Panc1 (cell line): Measurements from ENCODE around the gene SMARCA2. TPM values are rescaled to one million over a fixed set of nuclear protein-coding genes. Genes with fewer than 3 reads are reported as not detected.

ENCODE experiments used
- ATAC-seq: fragments of 200-7000 bp; cut with Tn5 transposase; 2 replicates; pipeline ENCODE4 v1.9.1; 2020; ENCODE audit warnings: mild to moderate bottlenecking, moderate library complexity
- BruUV-seq: library from RNA; stranded (reverse); fragments of 400-500 nt; replicated peaks from 2 replicates; lab custom pipeline; 2021; lab: Mats Ljungman, UMichigan
- CTCF ChIA-PET: fragments of 300-600 bp; sonication (Branson Sonifier 250); formaldehyde crosslinking; loops from one replicate; lab custom pipeline; 2022; ENCODE audit warnings: antibody characterized with exemption; lab: Charles Lee
- POLR2A ChIA-PET: fragments of 300-600 bp; sonication (Branson Sonifier 250); formaldehyde crosslinking; loops from one replicate; lab custom pipeline; 2022; ENCODE audit warnings: antibody characterized with exemption; lab: Charles Lee
- DNase-seq: peaks from one replicate; pipeline ENCODE4 v3.0.0-alpha.2; 2010; ENCODE audit warnings: low read depth, low spot score
- H3K27ac ChIP-seq: 2 replicates; pipeline ENCODE4 v1.5.1; 2011; ENCODE audit warnings: mild to moderate bottlenecking, low read length, inconsistent platforms
- H3K27me3 ChIP-seq: fragments of 200-500 bp; sonication (Bioruptor generic); 2 replicates; pipeline ENCODE4 v1.6.0; 2014; ENCODE audit warnings: low read length, inconsistent platforms; ENCODE audit not compliant: control insufficient read depth, insufficient read depth
- H3K36me3 ChIP-seq: fragments of 200-500 bp; sonication (Bioruptor generic); 2 replicates; pipeline ENCODE4 v1.5.1; 2014; ENCODE audit warnings: inconsistent platforms, mild to moderate bottlenecking, low read length, moderate library complexity; ENCODE audit not compliant: control insufficient read depth, insufficient read depth
- H3K4me1 ChIP-seq: 2 replicates; pipeline ENCODE4 v1.5.1; 2011; ENCODE audit warnings: inconsistent platforms, mild to moderate bottlenecking, low read length, moderate library complexity; ENCODE audit not compliant: control insufficient read depth, insufficient read depth
- H3K4me3 ChIP-seq, 2 experiments: 2 replicates each; pipeline ENCODE4 v1.5.1; 2011 to 2012; ENCODE audit warnings: low read depth in 2 of 2, low read length in 2 of 2, mild to moderate bottlenecking in 2 of 2, inconsistent platforms in 1 of 2, moderate library complexity in 1 of 2
- H3K9me3 ChIP-seq: fragments of 200-500 bp; sonication (Bioruptor generic); 2 replicates; pipeline ENCODE4 v1.5.1; 2014; ENCODE audit warnings: low read depth, mild to moderate bottlenecking, inconsistent platforms, low read length, moderate library complexity; ENCODE audit not compliant: control insufficient read depth, insufficient read depth
- CTCF ChIP-seq: fragments of 450-650 bp; IDR thresholded peaks from 2 replicates; pipeline ENCODE4 v1.5.1; 2017; ENCODE audit warnings: mild to moderate bottlenecking
- POLR2AphosphoS5 ChIP-seq: IDR thresholded peaks from 2 replicates; pipeline ENCODE4 v1.6.1; 2012; ENCODE audit warnings: mild to moderate bottlenecking, low read depth, low read length, moderate library complexity
- REST ChIP-seq, 2 experiments: IDR thresholded peaks; 2 replicates each; pipeline ENCODE4 v1.6.1; 2011 to 2012; ENCODE audit warnings: low read depth in 2 of 2, control low read depth in 1 of 2, low read length in 1 of 2, mild to moderate bottlenecking in 1 of 2, moderate library complexity in 1 of 2; ENCODE audit not compliant: insufficient read depth in 1 of 2
- SIN3A ChIP-seq: IDR thresholded peaks from 2 replicates; pipeline ENCODE4 v1.6.1; 2012; ENCODE audit warnings: low read depth, mild to moderate bottlenecking, low read length, moderate library complexity, borderline replicate concordance; ENCODE audit not compliant: insufficient read depth
- TCF7L2 ChIP-seq: IDR thresholded peaks from 2 replicates; pipeline ENCODE4 v1.6.1; 2011; ENCODE audit warnings: mild to moderate bottlenecking, low read depth, low read length, inconsistent platforms
- in situ Hi-C: cut with HindIII; loops from 2 replicates; pipeline ENCODE4 v1.10.0; 2016; ENCODE audit warnings: low sequenced_read_pairs, low pct_unique_long_range_greater_than_20kb
- intact Hi-C: fragments of 100-400 bp; cut with micrococcal nuclease; formaldehyde crosslinking; loops from one replicate; pipeline ENCODE4 v1.10.0; 2022; ENCODE audit not compliant: unreplicated experiment
- total RNA-seq: library from RNA; stranded (reverse); gene quantifications from one replicate; pipeline ENCODE4 v1.2.1, GENCODE V29; 2021; ENCODE audit not compliant: unreplicated experiment

The SMARCA2 gene
- total RNA-seq, 1 experiment from 2014 or later, result 13.3 TPM

- Histone ChIP-seq H3K9me3 (no peaks in the 10 kb centered on the region), H3K36me3 (no peaks in the 10 kb centered on the region), H3K4me3 (no peak overlapping the region), H3K27ac (no peak overlapping the region), H3K27me3 (no peaks in the 10 kb centered on the region), H3K4me1 (no peaks in the 10 kb centered on the region)
- POLR2A ChIA-PET, result no interaction called here
- intact Hi-C loops, result no loop called here
- CTCF ChIA-PET, result no interaction called here
- in situ Hi-C loops, result no loop called here
- no peak for DNase-seq
- no peak for ATAC-seq
- TF ChIP-seq CTCF (no peak), TCF7L2 (no peak), POLR2AphosphoS5 (no peak), SIN3A (no peak), REST (IDR thresholded peaks at IDR 0.05; ENCODE audit: insufficient read depth in 1 of 2, low read depth in 2 of 2, low read length in 1 of 2) (no peak)
- BruUV-seq, result no TSS peak
Observed at GRCh38 chr9:2144619-2145018, 129.5 kb downstream of the SMARCA2 start.

GRCh38 chr9:2145746-2146145 lies 130.6 kb downstream of the SMARCA2 start:
- no peaks in the 10 kb centered on the region for H3K36me3 ChIP-seq
- H3K4me3 ChIP-seq, result no peak overlapping the region
- no peak overlapping the region for H3K27ac ChIP-seq
- no TSS peak for BruUV-seq
- ChIA-PET POLR2A (no interaction called here), CTCF (no interaction called here)
- no peak for DNase-seq
- intact Hi-C loops (no loop called here), in situ Hi-C loops (no loop called here)
- ATAC-seq, result no peak
- H3K9me3 ChIP-seq, result no peaks in the 10 kb centered on the region
- no peaks in the 10 kb centered on the region for H3K27me3 ChIP-seq
- TF ChIP-seq POLR2AphosphoS5, result no peak
- no peak for TF ChIP-seq TCF7L2
- TF ChIP-seq CTCF, result no peak
- TF ChIP-seq SIN3A, result no peak
- TF ChIP-seq REST (IDR thresholded peaks at IDR 0.05; ENCODE audit: insufficient read depth in 1 of 2, low read depth in 2 of 2, low read length in 1 of 2), result no peak
- H3K4me1 ChIP-seq, result no peaks in the 10 kb centered on the region
